GM23338 (cell line): ENCODE data around the gene ZMYM5. TPM values are rescaled to one million over a fixed set of nuclear protein-coding genes. Genes with fewer than 3 reads are reported as not detected.
A peak's percentile ranks its signal among the peaks of the same experiment; 100 is the strongest.
"Not testable (repeated sequence)": the region's sequence is repeated elsewhere in the genome, so short reads cannot be mapped to it uniquely, and the experiment has no call there.

Source experiments
- ATAC-seq: fragments of 200-7000 bp; cut with Tn5 transposase; 3 replicates; pipeline ENCODE4 v1.9.1; 2020
- DNase-seq: peaks from one replicate; pipeline ENCODE4 v3.0.0-alpha.2; 2015; ENCODE audit warnings: low spot score
- H2AFZ ChIP-seq: fragments of 200-600 bp; sonication (generic); 2 replicates; pipeline ENCODE4 v1.8.0; 2016; ENCODE audit warnings: antibody characterized with exemption, mild to moderate bottlenecking, moderate library complexity
- H3F3A ChIP-seq: fragments of 200-600 bp; sonication (generic); replicated peaks from 2 replicates; pipeline ENCODE4 v1.8.0; 2017; ENCODE audit warnings: antibody characterized with exemption, mixed run types, low read depth
- H3K27ac ChIP-seq: fragments of 200-600 bp; sonication (generic); 2 replicates; pipeline ENCODE4 v1.6.1; 2016; ENCODE audit warnings: low read depth
- H3K27me3 ChIP-seq: fragments of 200-600 bp; sonication (generic); 2 replicates; pipeline ENCODE4 v1.8.0; 2016; ENCODE audit warnings: mild to moderate bottlenecking, mixed run types, moderate library complexity; ENCODE audit not compliant: insufficient read depth
- H3K36me3 ChIP-seq: fragments of 200-600 bp; sonication (generic); 2 replicates; pipeline ENCODE4 v1.8.0; 2016; ENCODE audit warnings: mild to moderate bottlenecking; ENCODE audit not compliant: insufficient read depth
- H3K4me1 ChIP-seq: fragments of 200-600 bp; sonication (generic); 2 replicates; pipeline ENCODE4 v1.8.0; 2016; ENCODE audit warnings: mild to moderate bottlenecking, moderate library complexity; ENCODE audit not compliant: insufficient read depth
- H3K4me2 ChIP-seq: fragments of 200-600 bp; sonication (generic); 2 replicates; pipeline ENCODE4 v1.7.1; 2017; ENCODE audit warnings: mixed run types
- H3K4me3 ChIP-seq: fragments of 200-600 bp; sonication (generic); 2 replicates; pipeline ENCODE4 v1.6.1; 2016; ENCODE audit warnings: mixed run types
- H3K79me2 ChIP-seq: fragments of 200-600 bp; sonication (generic); replicated peaks from 2 replicates; pipeline ENCODE4 v1.8.0; 2017; ENCODE audit warnings: mild to moderate bottlenecking; ENCODE audit not compliant: insufficient read depth
- H3K9me2 ChIP-seq: fragments of 200-600 bp; sonication (generic); 2 replicates; pipeline ENCODE4 v1.8.0; 2017; ENCODE audit not compliant: insufficient read depth
- H4K20me1 ChIP-seq: fragments of 200-600 bp; sonication (generic); replicated peaks from 2 replicates; pipeline ENCODE4 v1.8.0; 2017; ENCODE audit warnings: mild to moderate bottlenecking; ENCODE audit not compliant: insufficient read depth
- H3K27ac Mint-ChIP-seq: 2 replicates; pipeline ENCODE4 v1.8.0; 2020; ENCODE audit warnings: inconsistent platforms, mild to moderate bottlenecking, moderate library complexity, mixed read lengths
- H3K27me3 Mint-ChIP-seq: 3 replicates; pipeline ENCODE4 v1.8.0; 2022; ENCODE audit warnings: low read depth, mild to moderate bottlenecking, moderate library complexity, mixed read lengths, inconsistent platforms; ENCODE audit not compliant: insufficient read depth, poor library complexity
- H3K36me3 Mint-ChIP-seq: 3 replicates; pipeline ENCODE4 v1.8.0; 2021; ENCODE audit warnings: low read depth, mild to moderate bottlenecking, inconsistent platforms, moderate library complexity, mixed read lengths
- H3K4me1 Mint-ChIP-seq: 3 replicates; pipeline ENCODE4 v1.8.0; 2020; ENCODE audit warnings: mild to moderate bottlenecking, inconsistent platforms, mixed read lengths
- H3K4me3 Mint-ChIP-seq: 3 replicates; pipeline ENCODE4 v1.8.0; 2021; ENCODE audit warnings: moderate library complexity, mild to moderate bottlenecking, inconsistent platforms, mixed read lengths
- H3K9me3 Mint-ChIP-seq: 3 replicates; pipeline ENCODE4 v1.8.0; 2020; ENCODE audit warnings: moderate library complexity, mild to moderate bottlenecking, inconsistent platforms, mixed read lengths
- CREB1 ChIP-seq: fragments of 250-450 bp; sonication (Bioruptor Pico); IDR thresholded peaks from 2 replicates; pipeline ENCODE4 v1.5.0; 2020; ENCODE audit warnings: low read depth, mild to moderate bottlenecking, moderate library complexity
- EZH2phosphoT487 ChIP-seq: fragments of 200-600 bp; sonication (generic); IDR thresholded peaks from one replicate; pipeline ENCODE4 v1.8.1; 2018; ENCODE audit warnings: antibody characterized with exemption; ENCODE audit not compliant: unreplicated experiment
- REST ChIP-seq: IDR thresholded peaks from one replicate; pipeline ENCODE4 v1.6.1; 2018; ENCODE audit warnings: antibody characterized with exemption; ENCODE audit not compliant: unreplicated experiment
- ZNF114 ChIP-seq: fragments of 250-450 bp; sonication (Bioruptor Pico); IDR thresholded peaks from 2 replicates; pipeline ENCODE4 v1.5.0; 2020; ENCODE audit warnings: mild to moderate bottlenecking, moderate library complexity
- polyA plus RNA-seq: library from polyadenylated mRNA; unstranded; fragments of >200 nt; fragmentation: Nextera tagmentation; extraction: Ambion mirVana; gene quantifications from 2 replicates; pipeline ENCODE4 v1.2.1, GENCODE V29; 2016
- total RNA-seq: library from RNA; depleted of rRNA; stranded (reverse); fragments of >200 nt; shearing (Covaris generic); gene quantifications from 2 replicates; pipeline ENCODE4 v1.2.3, GENCODE V29; 2014

ZMYM5 gene
- total and polyA plus RNA-seq, 2 experiments from 2014 or later: 11.2 to 17.2 TPM

GRCh38 chr13:19908350-19908986 lies 45.0 kb upstream of the ZMYM5 start (continued):
- TF ChIP-seq EZH2phosphoT487: no peak
- no peak for TF ChIP-seq CREB1 (CRISPR knock-in tag)

GRCh38 chr13:19905487-19906195 lies 42.2 kb upstream of the ZMYM5 start:
- DNase-seq, ATAC-seq, H3K9me3 Mint-ChIP-seq, H4K20me1 ChIP-seq, H3K4me1 ChIP-seq, H3K36me3 Mint-ChIP-seq, H3K9me2 ChIP-seq, H3K4me2 ChIP-seq, H3F3A ChIP-seq, H3K79me2 ChIP-seq, H3K4me3 Mint-ChIP-seq, H3K36me3 ChIP-seq, H3K4me3 ChIP-seq, H3K27me3 ChIP-seq, H3K27ac Mint-ChIP-seq, H3K27me3 Mint-ChIP-seq, H3K4me1 Mint-ChIP-seq, H3K27ac ChIP-seq: not testable (repeated sequence)
- 0 out of 2 replicates have a peak overlapping the region, but pooled peaks have one; percentile 10 for H2AFZ ChIP-seq

- H2AFZ ChIP-seq: peak overlapping the region; percentile 61
- DNase-seq (no peak), ATAC-seq (no peak)
- no peaks in the 10 kb centered on the region for H3K79me2 ChIP-seq
- no peaks in the 10 kb centered on the region for H3K9me2 ChIP-seq
- H4K20me1 ChIP-seq: no peaks in the 10 kb centered on the region
- H3K36me3 ChIP-seq: no peaks in the 10 kb centered on the region
- H3K4me2 ChIP-seq: no peak overlapping the region
- Mint-ChIP-seq H3K36me3 (no peaks in the 10 kb centered on the region), H3K27me3 (peaks cover 2% of the 10 kb centered on the region), H3K4me1 (no peaks in the 10 kb centered on the region), H3K9me3 (no peaks in the 10 kb centered on the region), H3K4me3 (no peak overlapping the region), H3K27ac (no peak overlapping the region)
- H3K4me1 ChIP-seq: no peaks in the 10 kb centered on the region
- H3F3A ChIP-seq: no peaks in the 10 kb centered on the region
- H3K27ac ChIP-seq: no peak overlapping the region
- H3K4me3 ChIP-seq: no peak overlapping the region
- no peak for TF ChIP-seq ZNF114
- TF ChIP-seq REST: no peak
- no peaks in the 10 kb centered on the region for H3K27me3 ChIP-seq
These were observed 26.6 kb upstream of the ZMYM5 start for GRCh38 chr13:19890030-19890429.
